H1 (cell line): ENCODE results near the gene ZCCHC9. TPM values are rescaled to one million over a fixed set of nuclear protein-coding genes. Genes with fewer than 3 reads are reported as not detected.

ENCODE experiments used
- CTCF ChIA-PET: fragments of 300-600 bp; sonication (Branson Sonifier 250); formaldehyde crosslinking; loops from one replicate; lab custom pipeline; 2021; ENCODE audit not compliant: partially characterized antibody; lab: Charles Lee
- POLR2A ChIA-PET: fragments of 300-600 bp; sonication (Branson Sonifier 250); formaldehyde crosslinking; loops from one replicate; lab custom pipeline; 2021; ENCODE audit warnings: inconsistent platforms; ENCODE audit not compliant: partially characterized antibody; lab: Charles Lee
- DNase-seq, 2 experiments: peaks; one replicate each; pipeline versions ENCODE4 v3.0.0 to v3.0.0-alpha.2; 2010 to 2022; ENCODE audit warnings: low spot score in 2 of 2, low read depth in 1 of 2, mixed read lengths in 1 of 2
- FAIRE-seq: peaks from 2 replicates; lab custom pipeline; 2011; peaks lifted over from hg19 to GRCh38; lab: Jason Lieb, UNC
- H2AFZ ChIP-seq: 2 replicates; pipeline ENCODE4 v1.8.1; 2012; ENCODE audit warnings: low read length, inconsistent platforms
- H2AK5ac ChIP-seq: 2 replicates; pipeline ENCODE4 v1.6.1; 2013; ENCODE audit warnings: low read depth, low read length
- H2BK120ac ChIP-seq: replicated peaks from 2 replicates; pipeline ENCODE3; 2013; ENCODE audit warnings: low read depth, low read length, inconsistent platforms
- H2BK12ac ChIP-seq: 2 replicates; pipeline ENCODE4 v1.6.1; 2013; ENCODE audit warnings: low read depth, low read length
- H2BK15ac ChIP-seq: 2 replicates; pipeline ENCODE4 v1.6.1; 2013; ENCODE audit warnings: low read length
- H2BK20ac ChIP-seq: 2 replicates; pipeline ENCODE4 v1.6.1; 2013; ENCODE audit warnings: low read length
- H2BK5ac ChIP-seq: 2 replicates; pipeline ENCODE4 v1.6.1; 2013; ENCODE audit warnings: low read depth, low read length
- H3K14ac ChIP-seq: 2 replicates; pipeline ENCODE4 v1.6.1; 2013; ENCODE audit warnings: inconsistent platforms; ENCODE audit not compliant: insufficient read length
- H3K18ac ChIP-seq: 2 replicates; pipeline ENCODE4 v1.6.1; 2013; ENCODE audit warnings: low read length; ENCODE audit errors: extremely low read depth
- H3K23ac ChIP-seq: 2 replicates; pipeline ENCODE4 v1.6.1; 2013; ENCODE audit warnings: inconsistent platforms; ENCODE audit not compliant: insufficient read length
- H3K23me2 ChIP-seq: 2 replicates; pipeline ENCODE4 v1.6.1; 2013; ENCODE audit warnings: low read depth, low read length
- H3K27ac ChIP-seq: 2 replicates; pipeline ENCODE4 v1.6.1; 2011; ENCODE audit warnings: low read depth, low read length, inconsistent platforms
- H3K27me3 ChIP-seq, 4 experiments: replicated peaks in 1 of 4; 1 replicate in 1 of 4; 2 replicates in 3 of 4; pipeline versions ENCODE4 v1.6.1 to v1.8.1; 2011 to 2013; ENCODE audit warnings: low read length in 3 of 4, mild to moderate bottlenecking in 3 of 4, inconsistent platforms in 2 of 4, mixed read lengths in 2 of 4, moderate library complexity in 1 of 4; ENCODE audit not compliant: control insufficient read depth in 3 of 4, insufficient read depth in 3 of 4; ENCODE audit errors: extremely low read depth in 1 of 4
- H3K36me3 ChIP-seq, 4 experiments: 2 replicates each; pipeline versions ENCODE4 v1.6.1 to v1.8.1; 2011 to 2013; ENCODE audit warnings: mild to moderate bottlenecking in 4 of 4, low read length in 3 of 4, moderate library complexity in 2 of 4, control low read depth in 1 of 4, inconsistent platforms in 1 of 4; ENCODE audit not compliant: insufficient read depth in 4 of 4, control insufficient read depth in 2 of 4
- H3K4ac ChIP-seq: replicated peaks from 2 replicates; pipeline ENCODE3; 2013; ENCODE audit warnings: low read length, low read depth, mixed read lengths, inconsistent platforms; ENCODE audit not compliant: insufficient read length
- H3K4me1 ChIP-seq, 4 experiments: replicated peaks in 1 of 4; 1 replicate in 1 of 4; 2 replicates in 3 of 4; pipeline versions ENCODE4 v1.6.1 to v1.8.1; 2011 to 2013; ENCODE audit warnings: low read length in 3 of 4, inconsistent platforms in 2 of 4, mixed read lengths in 1 of 4; ENCODE audit not compliant: insufficient read depth in 4 of 4, control insufficient read depth in 3 of 4
- H3K4me2 ChIP-seq, 2 experiments: 2 replicates each; pipeline versions ENCODE4 v1.6.1 to v1.8.1; 2011 to 2013; ENCODE audit warnings: low read depth in 2 of 2, low read length in 2 of 2, control low read depth in 1 of 2, inconsistent platforms in 1 of 2, mild to moderate bottlenecking in 1 of 2; ENCODE audit not compliant: insufficient read depth in 1 of 2
- H3K4me3 ChIP-seq, 4 experiments: fragments of 200-600, 300-600 bp in 1 of 4; sonication (generic), shearing (Covaris generic), sonication (Bioruptor Twin) in 1 of 4; 2 replicates each; pipeline versions ENCODE4 v1.5.1 to v1.8.1; 2011 to 2016; ENCODE audit warnings: low read length in 4 of 4, low read depth in 3 of 4, control low read depth in 2 of 4, inconsistent platforms in 2 of 4, mild to moderate bottlenecking in 2 of 4, mixed read lengths in 1 of 4, moderate library complexity in 1 of 4; ENCODE audit not compliant: insufficient read depth in 2 of 4; ENCODE audit errors: extremely low read depth in 1 of 4
- H3K56ac ChIP-seq: replicated peaks from 2 replicates; pipeline ENCODE3; 2013; ENCODE audit warnings: low read depth, mild to moderate bottlenecking, mixed read lengths, low read length, inconsistent platforms; ENCODE audit not compliant: insufficient read length
- H3K79me1 ChIP-seq: 2 replicates; pipeline ENCODE4 v1.6.1; 2013; ENCODE audit warnings: low read depth, low read length, control low read depth
- H3K79me2 ChIP-seq, 2 experiments: 2 replicates each; pipeline versions ENCODE4 v1.6.1 to v1.8.1; 2012 to 2013; ENCODE audit warnings: low read length in 2 of 2, mild to moderate bottlenecking in 2 of 2, inconsistent platforms in 1 of 2; ENCODE audit not compliant: insufficient read depth in 2 of 2, control insufficient read depth in 1 of 2
- H3K9ac ChIP-seq, 4 experiments: replicated peaks in 1 of 4; 1 replicate in 1 of 4; 2 replicates in 3 of 4; pipeline versions ENCODE4 v1.6.1 to v1.8.1; 2011 to 2013; ENCODE audit warnings: low read depth in 3 of 4, low read length in 3 of 4, control low read depth in 2 of 4, mild to moderate bottlenecking in 2 of 4, moderate library complexity in 2 of 4, inconsistent platforms in 1 of 4; ENCODE audit errors: extremely low read depth in 1 of 4
- H3K9me3 ChIP-seq, 2 experiments: 2 replicates each; pipeline versions ENCODE4 v1.6.1 to v1.8.1; 2012 to 2013; ENCODE audit warnings: mild to moderate bottlenecking in 2 of 2, moderate library complexity in 2 of 2, control low read depth in 1 of 2, inconsistent platforms in 1 of 2, low read depth in 1 of 2, low read length in 1 of 2, mixed read lengths in 1 of 2; ENCODE audit not compliant: insufficient read depth in 2 of 2
- H4K20me1 ChIP-seq, 2 experiments: replicated peaks in 1 of 2; 2 replicates each; pipeline versions ENCODE3 to v1.8.1; 2011 to 2013; ENCODE audit warnings: inconsistent platforms in 2 of 2, low read length in 2 of 2, mild to moderate bottlenecking in 1 of 2; ENCODE audit not compliant: insufficient read depth in 2 of 2, control insufficient read depth in 1 of 2
- H4K5ac ChIP-seq: 2 replicates; pipeline ENCODE4 v1.6.1; 2013; ENCODE audit warnings: low read length, low read depth, mixed read lengths, inconsistent platforms; ENCODE audit not compliant: insufficient read length
- H4K8ac ChIP-seq: 2 replicates; pipeline ENCODE4 v1.8.0; 2013; ENCODE audit warnings: mild to moderate bottlenecking, moderate library complexity, low read length, inconsistent platforms; ENCODE audit not compliant: insufficient read depth; ENCODE audit errors: extremely low read depth
- H4K91ac ChIP-seq: replicated peaks from 2 replicates; pipeline ENCODE3; 2013; ENCODE audit warnings: low read length, mixed read lengths, inconsistent platforms; ENCODE audit not compliant: insufficient read length
- ASH2L ChIP-seq: fragments of 200-600, 300-600 bp; sonication (generic); IDR thresholded peaks from one replicate; pipeline ENCODE4 v1.7.1; 2017; ENCODE audit warnings: low read length
- RNF2 ChIP-seq: fragments of 200-900, 300-1000 bp; sonication (generic); IDR thresholded peaks from 2 replicates; pipeline ENCODE4 v1.7.1; 2016; ENCODE audit warnings: borderline replicate concordance, low read depth, mild to moderate bottlenecking, antibody characterized with exemption, low read length; ENCODE audit not compliant: poor library complexity, severe bottlenecking; ENCODE audit errors: missing control alignments
- SIX5 ChIP-seq: IDR thresholded peaks from 2 replicates; pipeline ENCODE4 v1.6.1; 2011; ENCODE audit warnings: mild to moderate bottlenecking, low read depth, low read length
- WGBS, 2 experiments: shearing (Covaris generic) in 1 of 2; methylation state at CpG; one replicate each; pipeline versions ENCODE4 v1.1.6 to v1.1.7; 2013 to 2015; ENCODE audit warnings: low lambda C conversion rate in 2 of 2, mixed read lengths in 2 of 2, inconsistent platforms in 1 of 2, low coverage in 1 of 2, missing lambda C conversion rate in 1 of 2; ENCODE audit not compliant: insufficient replicate concordance in 2 of 2, insufficient coverage in 1 of 2, insufficient read length in 1 of 2; ENCODE audit errors: extremely low coverage in 1 of 2, missing lambda C conversion rate in 1 of 2; 5-methylcytosine and 5-hydroxymethylcytosine counted together
- polyA plus RNA-seq, 7 experiments: library from polyadenylated mRNA; depleted of rRNA in 3 of 7; stranded (reverse) in 5 of 7; unstranded in 2 of 7; fragments of >200 nt in 5 of 7; fragments of 200-250 nt in 2 of 7; gene quantifications; 1 replicate in 5 of 7; 2 replicates in 1 of 7; 4 replicates in 1 of 7; pipeline versions ENCODE4 v1.2.1 to v1.2.3, GENCODE V29; 2011 to 2013; ENCODE audit warnings: missing spikeins in 2 of 7, mixed read lengths in 2 of 7
- total RNA-seq: library from RNA; stranded (reverse); fragmentation: NEBNext Ultra II Directional; extraction: Animal tissue kit (Norgen Biotek cat#: 25700); gene quantifications from 2 replicates; pipeline ENCODE4 v1.2.1, GENCODE V29; 2021

ZCCHC9 gene
- total and polyA plus RNA-seq, 2 of the 8 experiments (the other 6 are each of a cell fraction or from before 2014, with no cell fraction given): 10.9 to 33.6 TPM

GRCh38 chr5:81334304-81335061 lies 33.1 kb downstream of the ZCCHC9 start:
- WGBS, 2 experiments: 87% methylated on average over 14 of the region's 14 CpGs; no CpG with 5 or more reads in 1 of the 2 experiments
- H3K27me3 ChIP-seq: no peaks in the 10 kb centered on the region
- no peaks in the 10 kb centered on the region for H3K4me1 ChIP-seq
- H2BK120ac ChIP-seq: no peak overlapping the region
- no peak overlapping the region for H3K14ac ChIP-seq
- no peak overlapping the region for H3K4me2 ChIP-seq
- H4K5ac ChIP-seq: no peak overlapping the region
- 0 out of 2 replicates have a peak overlapping the region, but pooled peaks have one; percentile 3 for H2AFZ ChIP-seq
- no peaks in the 10 kb centered on the region for H4K20me1 ChIP-seq
- no peaks in the 10 kb centered on the region for H3K79me2 ChIP-seq
- no peak overlapping the region for H2BK20ac ChIP-seq
- ChIA-PET POLR2A (no interaction called here), CTCF (no interaction called here)
- no peak overlapping the region for H3K4ac ChIP-seq
- no peak overlapping the region for H2BK15ac ChIP-seq
- no peak overlapping the region for H2AK5ac ChIP-seq
- H3K56ac ChIP-seq: no peak overlapping the region
- no peak overlapping the region for H3K9ac ChIP-seq
- H3K9me3 ChIP-seq: no peaks in the 10 kb centered on the region
- H3K27ac ChIP-seq: no peak overlapping the region
- no peaks in the 10 kb centered on the region for H3K36me3 ChIP-seq
- peak overlapping the region; percentile 89 for H4K8ac ChIP-seq
- FAIRE-seq (no peak), DNase-seq (no peak)
- H3K23me2 ChIP-seq: no peaks in the 10 kb centered on the region; the same call in 1 of the 2 replicates
- H3K23ac ChIP-seq: no peak overlapping the region
- H3K4me3 ChIP-seq: no peak overlapping the region
- no peaks in the 10 kb centered on the region for H3K79me1 ChIP-seq
- no peak overlapping the region for H2BK12ac ChIP-seq
- no peak overlapping the region for H4K91ac ChIP-seq
- no peak for TF ChIP-seq ASH2L
- no peak for TF ChIP-seq RNF2
- no peak for TF ChIP-seq SIX5
- TF ChIP-seq, all 59 proteins: peak for 0
- Histone ChIP-seq H2BK5ac (no peak overlapping the region), H3K18ac (no peak overlapping the region)
